ENCODE data around the gene PKNOX2. TPM values are rescaled to one million over a fixed set of nuclear protein-coding genes. Genes with fewer than 3 reads are reported as not detected.

Gene PKNOX2
- total RNA-seq, 1 experiment from 2014 or later, result 0.10 TPM

DNA sequence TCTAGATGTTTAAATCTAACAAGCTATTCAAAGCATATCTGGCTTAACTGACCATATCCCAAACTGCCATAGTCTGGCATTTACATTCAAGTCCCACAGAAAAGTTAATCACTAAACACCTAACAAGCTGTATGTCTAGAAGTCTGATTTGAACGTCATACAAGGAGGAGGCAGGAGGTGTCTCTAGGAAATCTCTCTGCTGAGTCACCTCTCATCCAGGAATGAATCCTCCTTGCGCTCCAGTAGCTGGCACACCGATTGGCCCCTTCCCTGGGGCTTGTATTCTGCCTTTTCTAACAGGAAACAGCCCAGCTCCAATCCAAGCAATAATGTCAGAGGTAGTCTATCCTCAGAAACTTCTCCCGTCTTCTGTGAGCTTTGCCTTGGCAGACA, 299.7 kb downstream of the PKNOX2 start:
- DNase-seq (ENCODE audit: low read depth), result peak; percentile 66

DNA sequence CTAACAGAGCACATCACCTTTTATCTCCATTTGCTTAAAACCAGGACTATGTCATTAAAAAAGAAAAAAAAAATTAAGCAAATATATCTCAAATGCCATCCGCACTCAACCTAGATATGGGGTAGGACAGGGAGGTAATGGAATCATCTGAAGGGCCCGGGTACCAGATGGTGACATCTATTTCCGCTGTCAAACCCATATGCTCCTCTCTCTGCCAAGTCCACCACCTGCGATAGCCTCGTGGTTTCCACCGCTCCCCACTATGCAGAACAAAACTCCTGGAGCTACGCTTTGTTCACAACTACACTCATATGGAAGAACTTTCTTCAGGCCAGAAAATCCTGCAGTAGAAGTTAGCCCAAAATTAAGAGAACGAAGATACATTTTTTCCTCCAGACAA, 300.1 kb downstream of the PKNOX2 start:
- no peak for DNase-seq (ENCODE audit: low read depth)

DNA sequence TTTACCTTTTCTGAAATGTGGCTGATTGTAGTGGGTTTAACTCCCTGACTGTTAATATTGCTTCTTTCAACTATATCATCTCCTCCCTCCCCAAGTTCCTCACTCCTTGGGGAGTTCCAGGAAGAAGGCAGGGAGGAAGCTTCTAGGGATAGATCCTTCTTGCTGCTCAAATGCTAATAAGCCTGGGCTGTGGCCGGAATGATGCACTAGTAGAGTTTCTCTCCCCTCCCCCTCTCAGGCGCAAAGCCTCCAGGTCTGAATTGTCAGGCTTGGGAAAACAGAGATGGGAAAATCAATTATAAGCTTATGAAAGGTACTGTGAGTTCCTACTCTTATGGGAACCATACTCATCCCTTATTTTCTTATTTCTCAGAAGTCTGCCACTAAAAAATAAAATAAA, 300.7 kb downstream of the PKNOX2 start:
- no peak for DNase-seq (ENCODE audit: low read depth)

DNA sequence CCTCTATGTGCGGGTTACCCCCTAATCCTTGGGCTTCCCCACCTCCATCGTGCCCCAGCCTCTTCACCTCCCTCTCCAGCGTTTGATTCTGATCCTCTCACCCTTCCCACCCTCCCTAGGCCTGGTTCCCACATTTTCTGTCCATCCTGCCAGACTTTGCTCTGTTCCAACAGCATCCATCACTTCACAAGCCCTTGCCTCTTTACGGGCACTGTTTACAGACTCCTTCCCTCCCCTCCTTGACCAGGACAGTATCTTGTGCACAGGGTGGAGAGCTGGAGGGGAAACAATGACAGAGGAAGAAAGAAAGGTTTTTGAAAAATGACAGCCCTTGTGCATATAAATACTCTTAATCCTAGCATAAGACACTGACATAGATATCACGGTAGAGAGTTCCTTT, 301.1 kb downstream of the PKNOX2 start:
- DNase-seq (ENCODE audit: low read depth), result no peak

DNA sequence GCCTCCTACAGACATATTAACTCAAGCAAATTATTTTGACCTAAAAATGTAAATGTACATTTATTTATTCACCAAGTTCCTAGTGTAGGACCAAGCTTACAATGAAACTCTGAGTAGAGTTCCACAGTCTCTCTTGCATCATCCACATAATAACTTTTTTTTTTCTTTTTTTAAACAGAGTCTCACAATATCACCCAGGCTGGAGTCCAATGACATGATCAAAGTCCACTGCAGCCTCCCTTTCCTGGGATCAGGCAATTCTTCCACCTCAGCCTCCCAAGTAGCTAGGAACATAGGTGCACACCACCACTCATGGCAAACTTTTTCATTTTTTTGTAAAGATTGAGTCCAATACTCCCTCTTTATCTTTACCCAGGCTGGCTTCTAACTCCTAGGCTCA, 303.5 kb downstream of the PKNOX2 start:
- DNase-seq (ENCODE audit: low read depth), result no peak

DNA sequence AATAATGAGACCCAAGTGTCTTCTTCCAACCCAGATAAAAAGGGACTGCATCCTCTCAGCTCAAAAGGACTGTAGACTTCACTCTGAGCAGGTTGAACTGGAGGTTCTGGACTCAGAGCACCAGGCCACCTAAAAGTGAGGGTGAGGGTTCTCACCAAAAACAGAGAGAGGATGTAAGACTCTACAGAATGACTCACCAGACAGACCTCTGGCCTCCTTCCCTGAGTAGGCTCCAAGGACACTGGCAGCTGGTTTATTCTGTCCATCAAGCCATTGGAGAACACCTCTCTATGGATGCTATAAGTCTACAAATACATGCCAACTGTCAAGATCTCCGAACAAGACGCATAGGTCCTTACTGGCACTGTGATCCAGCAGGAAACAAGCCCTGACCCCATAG, 304.3 kb downstream of the PKNOX2 start:
- DNase-seq (ENCODE audit: low read depth), result no peak

DNA sequence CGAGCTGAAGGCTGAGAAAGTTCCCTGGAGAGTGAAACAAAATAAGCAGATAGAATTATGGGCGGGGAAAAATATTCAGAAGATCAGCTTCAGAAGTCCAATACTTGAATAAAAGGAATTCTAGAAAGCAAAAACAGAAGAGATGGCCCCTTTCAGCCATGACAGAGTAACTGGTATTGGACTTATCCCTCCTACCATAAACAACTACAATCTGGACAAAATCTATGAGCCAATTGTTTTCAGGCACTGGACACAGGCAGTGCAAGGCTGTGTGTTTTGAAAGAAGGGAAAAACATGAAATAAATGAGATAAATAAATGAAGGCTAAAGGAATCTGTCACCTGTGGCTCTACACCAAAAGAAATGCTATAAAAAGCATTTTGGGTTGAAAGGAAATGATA, 305.8 kb downstream of the PKNOX2 start:
- DNase-seq (ENCODE audit: low read depth), result no peak

DNA sequence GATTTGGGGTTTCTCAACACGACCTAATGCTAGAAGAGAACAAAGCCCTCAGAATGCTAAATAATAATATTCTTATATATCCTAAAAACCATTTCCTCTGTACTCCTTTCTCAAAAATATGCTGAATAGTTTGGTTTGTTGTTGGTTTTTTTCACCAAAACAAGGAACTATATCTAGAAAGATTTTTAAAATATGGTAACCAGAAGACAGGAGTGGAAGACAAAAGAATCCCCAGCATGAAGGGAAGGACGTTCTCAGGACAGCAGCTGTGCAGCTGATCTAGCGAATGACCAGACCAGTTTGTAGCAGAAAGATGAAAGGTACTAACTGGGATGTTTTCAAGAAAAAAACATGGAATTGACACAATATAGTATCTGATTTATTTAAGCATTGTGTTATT, 312.2 kb downstream of the PKNOX2 start:
- no peak for DNase-seq (ENCODE audit: low read depth)

DNA sequence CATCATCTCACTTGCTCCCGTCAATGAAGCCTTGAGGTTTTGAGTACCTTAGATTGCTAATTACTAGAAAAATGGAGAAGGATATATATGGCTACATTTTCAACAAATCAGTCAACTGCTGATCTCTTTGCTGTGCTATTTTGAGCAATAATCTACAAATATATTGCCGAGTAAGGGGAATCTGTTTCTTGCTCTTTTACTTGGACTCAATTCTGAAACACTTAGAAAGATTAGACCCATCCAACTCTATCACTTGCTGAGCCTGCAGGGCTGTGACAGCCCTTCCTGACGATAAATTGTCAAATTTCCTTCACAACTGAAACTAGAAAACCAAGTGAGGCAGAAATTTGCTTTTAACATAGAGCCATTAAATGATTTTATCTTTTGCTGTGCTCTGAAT, 314.6 kb downstream of the PKNOX2 start:
- DNase-seq (ENCODE audit: low read depth), result no peak

DNA sequence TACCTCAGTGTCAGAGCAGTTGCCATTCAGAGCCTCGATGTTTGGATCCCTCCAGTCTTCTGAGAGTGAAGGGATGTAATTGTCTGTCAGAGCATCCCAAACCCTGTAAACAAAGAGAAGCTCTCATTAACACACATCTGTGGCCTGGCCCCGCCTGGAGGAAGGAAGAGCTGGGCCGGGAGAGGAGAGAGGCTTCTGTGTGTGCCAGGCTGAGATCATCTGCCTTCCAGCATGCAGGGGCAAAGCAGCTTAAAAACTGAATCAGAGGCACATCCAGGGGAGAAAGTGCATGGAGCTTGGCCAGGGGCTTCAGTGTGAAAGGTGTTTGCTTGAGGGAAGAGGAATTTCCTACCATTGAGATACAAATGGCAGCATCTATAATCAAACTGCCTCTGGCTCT, 317.0 kb downstream of the PKNOX2 start:
- no peak for DNase-seq (ENCODE audit: low read depth)

Small RNAs within 50 kb of the gene (small RNA-seq; reads per million reads assigned to genes)
- gene RNU6-321P, result not detected

Other genes starting within 250 kb of the PKNOX2 start
- 0.05 TPM in 1 of 2 replicates, not detected in the other for gene HEPN1, start 245.5 kb upstream of the PKNOX2 start, total RNA-seq (2014; rRNA removed; shearing (Covaris generic))
- 0.29 TPM in 1 of 2 replicates, not detected in the other for gene HEPACAM, start 228.7 kb upstream of the PKNOX2 start, total RNA-seq (2014; rRNA removed; shearing (Covaris generic))
- gene CCDC15, start 210.5 kb upstream of the PKNOX2 start, total RNA-seq (2014; rRNA removed; shearing (Covaris generic)), result 7.4 and 8.1 TPM in 2 replicates
- 9.9 and 10.1 TPM in 2 replicates for gene SLC37A2, start 101.4 kb upstream of the PKNOX2 start, total RNA-seq (2014; rRNA removed; shearing (Covaris generic))
- gene TMEM218, start 53.1 kb upstream of the PKNOX2 start, total RNA-seq (2014; rRNA removed; shearing (Covaris generic)), result 24.9 and 29.8 TPM in 2 replicates

Data from HT1080 (cell line).